ENCODE data around the gene SDCBP2.

Gene SDCBP2

GRCh38 chr20:1370548-1371110, 41.7 kb upstream of the SDCBP2 start:
- TF ChIP-seq GATA2 (IDR thresholded peaks at IDR 0.05; ENCODE audit: low read depth, low read length) = no peak
- no peak for TF ChIP-seq GATA3 (IDR thresholded peaks at IDR 0.05; ENCODE audit: low read depth, low read length)

GRCh38 chr20:1369970-1370369, 41.0 kb upstream of the SDCBP2 start:
- TF ChIP-seq GATA3 (IDR thresholded peaks at IDR 0.05; ENCODE audit: low read depth, low read length) (no peak), GATA2 (IDR thresholded peaks at IDR 0.05; ENCODE audit: low read depth, low read length) (no peak)

GRCh38 chr20:1368448-1369199, 39.7 kb upstream of the SDCBP2 start:
- TF ChIP-seq GATA3 (IDR thresholded peaks at IDR 0.05; ENCODE audit: low read depth, low read length) = no peak
- TF ChIP-seq GATA2 (IDR thresholded peaks at IDR 0.05; ENCODE audit: low read depth, low read length) = no peak

- TF ChIP-seq GATA3 (IDR thresholded peaks at IDR 0.05; ENCODE audit: low read depth, low read length) (no peak), GATA2 (IDR thresholded peaks at IDR 0.05; ENCODE audit: low read depth, low read length) (no peak)
Observed at GRCh38 chr20:1367479-1367878, 38.5 kb upstream of the SDCBP2 start.

- TF ChIP-seq GATA2 (IDR thresholded peaks at IDR 0.05; ENCODE audit: low read depth, low read length) (no peak), GATA3 (IDR thresholded peaks at IDR 0.05; ENCODE audit: low read depth, low read length) (no peak)
Observed at GRCh38 chr20:1364106-1364505, 35.2 kb upstream of the SDCBP2 start.

- TF ChIP-seq GATA2 (IDR thresholded peaks at IDR 0.05; ENCODE audit: low read depth, low read length) = no peak
- no peak for TF ChIP-seq GATA3 (IDR thresholded peaks at IDR 0.05; ENCODE audit: low read depth, low read length)
Observed at GRCh38 chr20:1363522-1363921, 34.6 kb upstream of the SDCBP2 start.

- TF ChIP-seq GATA3 (IDR thresholded peaks at IDR 0.05; ENCODE audit: low read depth, low read length) = no peak
- TF ChIP-seq GATA2 (IDR thresholded peaks at IDR 0.05; ENCODE audit: low read depth, low read length) = no peak
Observed at GRCh38 chr20:1362484-1362883, 33.5 kb upstream of the SDCBP2 start.

- TF ChIP-seq GATA3 (IDR thresholded peaks at IDR 0.05; ENCODE audit: low read depth, low read length) (no peak), GATA2 (IDR thresholded peaks at IDR 0.05; ENCODE audit: low read depth, low read length) (no peak)
Observed at GRCh38 chr20:1360094-1360846, 31.3 kb upstream of the SDCBP2 start.

- TF ChIP-seq GATA2 (IDR thresholded peaks at IDR 0.05; ENCODE audit: low read depth, low read length) (no peak), GATA3 (IDR thresholded peaks at IDR 0.05; ENCODE audit: low read depth, low read length) (no peak)
Observed at GRCh38 chr20:1357921-1358671, 29.2 kb upstream of the SDCBP2 start.

GRCh38 chr20:1353956-1354355, 25.0 kb upstream of the SDCBP2 start:
- TF ChIP-seq GATA3 (IDR thresholded peaks at IDR 0.05; ENCODE audit: low read depth, low read length) = no peak
- TF ChIP-seq GATA2 (IDR thresholded peaks at IDR 0.05; ENCODE audit: low read depth, low read length) = no peak

GRCh38 chr20:1346315-1346969, 17.5 kb upstream of the SDCBP2 start:
- TF ChIP-seq GATA2 (IDR thresholded peaks at IDR 0.05; ENCODE audit: low read depth, low read length) (no peak), GATA3 (IDR thresholded peaks at IDR 0.05; ENCODE audit: low read depth, low read length) (no peak)

- no peak for TF ChIP-seq GATA3 (IDR thresholded peaks at IDR 0.05; ENCODE audit: low read depth, low read length)
- TF ChIP-seq GATA2 (IDR thresholded peaks at IDR 0.05; ENCODE audit: low read depth, low read length) = no peak
Observed at GRCh38 chr20:1345756-1346093, 16.8 kb upstream of the SDCBP2 start.

GRCh38 chr20:1345030-1345755, 16.3 kb upstream of the SDCBP2 start:
- TF ChIP-seq GATA2 (IDR thresholded peaks at IDR 0.05; ENCODE audit: low read depth, low read length) = no peak
- TF ChIP-seq GATA3 (IDR thresholded peaks at IDR 0.05; ENCODE audit: low read depth, low read length) = no peak
